DOHH2 (cell line): ENCODE data around the gene CACNA2D2.

Experiments used
- CTCF ChIP-seq: fragments of 200-600 bp; sonication (generic); IDR thresholded peaks from one replicate; pipeline ENCODE4 v1.5.1; 2014; ENCODE audit warnings: antibody characterized with exemption, mild to moderate bottlenecking, low read depth, low read length; ENCODE audit not compliant: poor library complexity, severe bottlenecking
- EZH2phosphoT487 ChIP-seq: fragments of 200-600 bp; sonication (generic); IDR thresholded peaks from 2 replicates; pipeline ENCODE4 v1.6.1; 2017; ENCODE audit warnings: borderline replicate concordance, mild to moderate bottlenecking, antibody characterized with exemption, low read length, moderate library complexity, mixed read lengths

- TF ChIP-seq CTCF (no peak), EZH2phosphoT487 (no peak)
These were observed 38.9 kb downstream of the CACNA2D2 start for GRCh38 chr3:50464569-50464968.
